Measurements from ENCODE around the gene HRH1. TPM values are rescaled to one million over a fixed set of nuclear protein-coding genes. Genes with fewer than 3 reads are reported as not detected.

HRH1 gene
- total RNA-seq, 2 experiments from 2014 or later, result not detected

- no peak for DNase-seq
- H3K27ac ChIP-seq (ENCODE audit: low read depth in 1 of 2, low read length in 2 of 2), result no peak overlapping the region
- Mint-ChIP-seq H3K27ac (no peak overlapping the region), H3K27me3 (peaks cover 18% of the 10 kb centered on the region), H3K4me3 (no peak overlapping the region), H3K4me1 (ENCODE audit: low read depth) (no peaks in the 10 kb centered on the region), H3K9me3 (peaks cover 2% of the 10 kb centered on the region), H3K36me3 (ENCODE audit: low read depth) (no peaks in the 10 kb centered on the region)
- no peaks in the 10 kb centered on the region for H3K36me3 ChIP-seq (ENCODE audit: insufficient read depth, low read length)
- ChIA-PET CTCF (no interaction called here), POLR2A (no interaction called here)
- TF ChIP-seq, protein P1, sequence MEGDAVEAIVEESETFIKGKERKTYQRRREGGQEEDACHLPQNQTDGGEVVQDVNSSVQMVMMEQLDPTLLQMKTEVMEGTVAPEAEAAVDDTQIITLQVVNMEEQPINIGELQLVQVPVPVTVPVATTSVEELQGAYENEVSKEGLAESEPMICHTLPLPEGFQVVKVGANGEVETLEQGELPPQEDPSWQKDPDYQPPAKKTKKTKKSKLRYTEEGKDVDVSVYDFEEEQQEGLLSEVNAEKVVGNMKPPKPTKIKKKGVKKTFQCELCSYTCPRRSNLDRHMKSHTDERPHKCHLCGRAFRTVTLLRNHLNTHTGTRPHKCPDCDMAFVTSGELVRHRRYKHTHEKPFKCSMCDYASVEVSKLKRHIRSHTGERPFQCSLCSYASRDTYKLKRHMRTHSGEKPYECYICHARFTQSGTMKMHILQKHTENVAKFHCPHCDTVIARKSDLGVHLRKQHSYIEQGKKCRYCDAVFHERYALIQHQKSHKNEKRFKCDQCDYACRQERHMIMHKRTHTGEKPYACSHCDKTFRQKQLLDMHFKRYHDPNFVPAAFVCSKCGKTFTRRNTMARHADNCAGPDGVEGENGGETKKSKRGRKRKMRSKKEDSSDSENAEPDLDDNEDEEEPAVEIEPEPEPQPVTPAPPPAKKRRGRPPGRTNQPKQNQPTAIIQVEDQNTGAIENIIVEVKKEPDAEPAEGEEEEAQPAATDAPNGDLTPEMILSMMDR (IDR thresholded peaks at IDR 0.05), result no peak
- no peaks in the 10 kb centered on the region for H3K9me3 ChIP-seq (ENCODE audit: control insufficient read depth in 1 of 2, insufficient read depth in 1 of 2, low read length in 2 of 2)
- H3K27me3 ChIP-seq (ENCODE audit: control insufficient read depth in 1 of 2, insufficient read depth in 2 of 2, low read length in 2 of 2), result peaks cover 0 to 8% of the 10 kb centered on the region in 2 experiments
- intact Hi-C loops (cut with DNase I, micrococcal nuclease), result no loop called here
- peaks cover 5% of the 10 kb centered on the region for H3K4me1 ChIP-seq (ENCODE audit: insufficient read depth, low read length)
- H3K4me3 ChIP-seq (ENCODE audit: low read length), result no peak overlapping the region
- ATAC-seq (ENCODE audit: poor library complexity), result no peak
Observed at GRCh38 chr3:11140713-11141104, 13.6 kb upstream of the HRH1 start.

DNA sequence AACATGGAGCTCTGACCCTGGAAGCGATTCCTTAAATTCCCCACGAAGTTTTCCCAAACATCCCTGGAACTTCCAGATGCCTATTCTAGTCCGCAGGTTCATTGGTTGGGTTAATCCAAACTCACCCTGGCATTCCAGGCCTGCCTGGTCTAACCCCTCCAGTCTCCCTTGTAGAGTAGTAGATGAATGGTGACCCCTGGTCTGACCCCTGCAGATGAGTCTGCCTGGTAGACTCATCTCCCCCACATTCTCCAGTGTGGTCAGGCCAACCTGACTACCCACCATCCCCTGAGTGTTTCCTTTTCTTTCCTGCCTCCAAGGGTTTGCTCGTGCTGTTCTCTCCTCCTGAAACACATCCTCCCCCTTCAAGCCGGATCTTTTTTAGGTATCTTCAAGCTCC, 10.8 kb upstream of the HRH1 start:
- ChIA-PET POLR2A (no interaction called here), CTCF (no interaction called here)
- TF ChIP-seq, protein P1 (IDR thresholded peaks at IDR 0.05), result no peak
- Histone ChIP-seq H3K9me3 (ENCODE audit: control insufficient read depth in 1 of 2, insufficient read depth in 1 of 2, low read length in 2 of 2) (no peaks in the 10 kb centered on the region), H3K4me3 (ENCODE audit: low read length) (no peak overlapping the region), H3K27ac (ENCODE audit: low read depth in 1 of 2, low read length in 2 of 2) (no peak overlapping the region), H3K4me1 (ENCODE audit: insufficient read depth, low read length) (peaks cover 5% of the 10 kb centered on the region), H3K36me3 (ENCODE audit: insufficient read depth, low read length) (no peaks in the 10 kb centered on the region), H3K27me3 (ENCODE audit: control insufficient read depth in 1 of 2, insufficient read depth in 2 of 2, low read length in 2 of 2) (peaks cover 0 to 11% of the 10 kb centered on the region in 2 experiments)
- Mint-ChIP-seq H3K4me3 (no peak overlapping the region), H3K36me3 (ENCODE audit: low read depth) (no peaks in the 10 kb centered on the region), H3K4me1 (ENCODE audit: low read depth) (no peaks in the 10 kb centered on the region), H3K9me3 (peaks cover 2% of the 10 kb centered on the region), H3K27me3 (peaks cover 27% of the 10 kb centered on the region), H3K27ac (no peak overlapping the region)
- intact Hi-C loops (cut with DNase I, micrococcal nuclease), result no loop called here
- no peak for ATAC-seq (ENCODE audit: poor library complexity)
- no peak for DNase-seq

- Histone ChIP-seq H3K4me3 (ENCODE audit: low read length) (no peak overlapping the region), H3K9me3 (ENCODE audit: control insufficient read depth in 1 of 2, insufficient read depth in 1 of 2, low read length in 2 of 2) (no peaks in the 10 kb centered on the region), H3K4me1 (ENCODE audit: insufficient read depth, low read length) (peaks cover 5% of the 10 kb centered on the region), H3K36me3 (ENCODE audit: insufficient read depth, low read length) (no peaks in the 10 kb centered on the region), H3K27me3 (ENCODE audit: control insufficient read depth in 1 of 2, insufficient read depth in 2 of 2, low read length in 2 of 2) (peaks cover 3 to 11% of the 10 kb centered on the region in 2 experiments), H3K27ac (ENCODE audit: low read depth in 1 of 2, low read length in 2 of 2) (no peak overlapping the region)
- no peak overlapping the region for H3K27ac Mint-ChIP-seq
- DNase-seq (no peak), ATAC-seq (ENCODE audit: poor library complexity) (no peak)
- ChIA-PET CTCF (no interaction called here), POLR2A (no interaction called here)
- no peaks in the 10 kb centered on the region for H3K4me1 Mint-ChIP-seq (ENCODE audit: low read depth)
- TF ChIP-seq, protein P1 (IDR thresholded peaks at IDR 0.05), result no peak
- H3K36me3 Mint-ChIP-seq (ENCODE audit: low read depth), result no peaks in the 10 kb centered on the region
- no peak overlapping the region for H3K4me3 Mint-ChIP-seq
- H3K27me3 Mint-ChIP-seq, result peaks cover 36% of the 10 kb centered on the region
- peaks cover 2% of the 10 kb centered on the region for H3K9me3 Mint-ChIP-seq
- intact Hi-C loops (cut with DNase I, micrococcal nuclease), result no loop called here
Observed at GRCh38 chr3:11144996-11145395, 9.3 kb upstream of the HRH1 start.

Data from CD4-positive, alpha-beta T cell (primary cell).